Mesenchymal stem cell (in vitro differentiated cells and primary cell): Measurements from ENCODE around the gene IBTK.

Experiments
- DNase-seq: peaks from one replicate; pipeline ENCODE4 v3.0.0-alpha.2; 2013
- H2AFZ ChIP-seq: one replicate; pipeline ENCODE4 v1.6.1; 2013; ENCODE audit warnings: low read depth, mild to moderate bottlenecking, control low read depth, inconsistent platforms, low read length, moderate library complexity
- H2AK5ac ChIP-seq: 2 replicates; pipeline ENCODE4 v1.6.1; 2013; ENCODE audit warnings: low read length, moderate library complexity, mild to moderate bottlenecking, inconsistent platforms; ENCODE audit not compliant: severe bottlenecking
- H2BK120ac ChIP-seq: one replicate; pipeline ENCODE4 v1.6.1; 2013; ENCODE audit warnings: low read depth, mild to moderate bottlenecking, inconsistent platforms, low read length, moderate library complexity
- H2BK12ac ChIP-seq, 2 experiments: one replicate each; pipeline ENCODE4 v1.6.1; 2013; ENCODE audit warnings: inconsistent platforms in 2 of 2, low read length in 2 of 2, mild to moderate bottlenecking in 2 of 2, moderate library complexity in 2 of 2, control low read depth in 1 of 2
- H2BK15ac ChIP-seq: one replicate; pipeline ENCODE4 v1.6.1; 2013; ENCODE audit warnings: mild to moderate bottlenecking, low read depth, inconsistent platforms; ENCODE audit not compliant: poor library complexity, severe bottlenecking
- H2BK5ac ChIP-seq: 2 replicates; pipeline ENCODE4 v1.6.1; 2013; ENCODE audit warnings: low read depth, mild to moderate bottlenecking, low read length, control low read depth, inconsistent platforms; ENCODE audit not compliant: poor library complexity, severe bottlenecking
- H3K14ac ChIP-seq, 2 experiments: one replicate each; pipeline ENCODE4 v1.6.1; 2013; ENCODE audit warnings: inconsistent platforms in 2 of 2, low read length in 2 of 2, control low read depth in 1 of 2, mild to moderate bottlenecking in 1 of 2, moderate library complexity in 1 of 2
- H3K18ac ChIP-seq, 2 experiments: one replicate each; pipeline ENCODE4 v1.6.1; 2013; ENCODE audit warnings: inconsistent platforms in 2 of 2, low read length in 2 of 2, control low read depth in 1 of 2, low read depth in 1 of 2, mild to moderate bottlenecking in 1 of 2
- H3K23ac ChIP-seq, 2 experiments: one replicate each; pipeline ENCODE4 v1.6.1; 2013; ENCODE audit warnings: inconsistent platforms in 2 of 2, low read length in 2 of 2, mild to moderate bottlenecking in 2 of 2, moderate library complexity in 2 of 2, control low read depth in 1 of 2
- H3K27ac ChIP-seq: 2 replicates; pipeline ENCODE4 v1.5.1; 2013; ENCODE audit warnings: mild to moderate bottlenecking, moderate library complexity, low read length, control low read depth, inconsistent platforms; ENCODE audit not compliant: poor library complexity, severe bottlenecking
- H3K27me3 ChIP-seq, 2 experiments: 2 replicates each; pipeline versions ENCODE4 v1.6.1 to v1.7.0; 2013; ENCODE audit warnings: low read length in 2 of 2, mild to moderate bottlenecking in 2 of 2, moderate library complexity in 2 of 2, control low read depth in 1 of 2, inconsistent platforms in 1 of 2; ENCODE audit not compliant: control insufficient read depth in 1 of 2, insufficient read depth in 1 of 2
- H3K36me3 ChIP-seq, 2 experiments: 2 replicates each; pipeline versions ENCODE4 v1.6.1 to v1.7.0; 2013; ENCODE audit warnings: low read length in 2 of 2, control low read depth in 1 of 2, inconsistent platforms in 1 of 2, low read depth in 1 of 2, mild to moderate bottlenecking in 1 of 2; ENCODE audit not compliant: insufficient read depth in 2 of 2, control insufficient read depth in 1 of 2
- H3K4ac ChIP-seq, 2 experiments: one replicate each; pipeline ENCODE4 v1.6.1; 2013; ENCODE audit warnings: inconsistent platforms in 2 of 2, low read length in 2 of 2, mild to moderate bottlenecking in 2 of 2, moderate library complexity in 2 of 2, control low read depth in 1 of 2, low read depth in 1 of 2
- H3K4me1 ChIP-seq: 2 replicates; pipeline ENCODE4 v1.6.1; 2013; ENCODE audit warnings: low read depth, low read length, control low read depth; ENCODE audit not compliant: control insufficient read depth, insufficient read depth
- H3K4me2 ChIP-seq: 2 replicates; pipeline ENCODE4 v1.6.1; 2013; ENCODE audit warnings: low read length, mild to moderate bottlenecking, inconsistent platforms; ENCODE audit not compliant: poor library complexity, severe bottlenecking
- H3K4me3 ChIP-seq, 2 experiments: 2 replicates each; pipeline versions ENCODE4 v1.5.1 to v1.7.0; 2013; ENCODE audit warnings: low read length in 2 of 2, mild to moderate bottlenecking in 2 of 2, control low read depth in 1 of 2, low read depth in 1 of 2; ENCODE audit not compliant: insufficient read depth in 1 of 2
- H3K79me1 ChIP-seq: replicated peaks from 2 replicates; pipeline ENCODE4 v1.6.1; 2013; ENCODE audit warnings: mild to moderate bottlenecking, control low read depth, low read length, inconsistent platforms; ENCODE audit not compliant: poor library complexity, severe bottlenecking
- H3K9ac ChIP-seq: 2 replicates; pipeline ENCODE4 v1.7.0; 2013; ENCODE audit warnings: mild to moderate bottlenecking, low read length, moderate library complexity
- H3K9me3 ChIP-seq: 2 replicates; pipeline ENCODE4 v1.7.0; 2013; ENCODE audit warnings: mild to moderate bottlenecking, low read length; ENCODE audit not compliant: control insufficient read depth
- H4K8ac ChIP-seq: one replicate; pipeline ENCODE4 v1.6.1; 2013; ENCODE audit warnings: inconsistent platforms, mild to moderate bottlenecking, low read length, moderate library complexity
- H4K91ac ChIP-seq: one replicate; pipeline ENCODE4 v1.6.1; 2013; ENCODE audit warnings: mild to moderate bottlenecking, low read length, inconsistent platforms
- WGBS: methylation state at CpG from one replicate; pipeline ENCODE4 v1.1.7; 2013; ENCODE audit warnings: mixed read lengths; 5-methylcytosine and 5-hydroxymethylcytosine counted together

The IBTK gene

GRCh38 chr6:82176616-82177015 lies 70.9 kb downstream of the IBTK start:
- no CpG with 5 or more reads among the region's 1 CpG for WGBS
- DNase-seq, result no peak
- no peak overlapping the region for H3K4ac ChIP-seq
- H2AK5ac ChIP-seq, result no peak overlapping the region
- peaks cover 2% of the 10 kb centered on the region for H3K79me1 ChIP-seq
- H3K4me3 ChIP-seq, result no peak overlapping the region
- H3K9ac ChIP-seq, result peak overlapping the region; percentile 54
- H3K14ac ChIP-seq, result no peak overlapping the region
- H3K27me3 ChIP-seq, result no peaks in the 10 kb centered on the region
- H3K27ac ChIP-seq, result no peak overlapping the region
- H2BK120ac ChIP-seq, result no peak overlapping the region
- no peaks in the 10 kb centered on the region for H3K4me1 ChIP-seq
- H2BK12ac ChIP-seq, result no peak overlapping the region
- no peak overlapping the region for H3K4me2 ChIP-seq
- no peak overlapping the region for H4K91ac ChIP-seq
- peaks cover 10 to 73% of the 10 kb centered on the region in 2 experiments for H3K36me3 ChIP-seq
- H3K9me3 ChIP-seq, result no peaks in the 10 kb centered on the region
- H3K18ac ChIP-seq, result no peak overlapping the region
- no peak overlapping the region for H2BK5ac ChIP-seq
- no peak overlapping the region for H2AFZ ChIP-seq
- no peak overlapping the region for H3K23ac ChIP-seq
- H2BK15ac ChIP-seq, result no peak overlapping the region
- no peak overlapping the region for H4K8ac ChIP-seq

- no peak overlapping the region for H3K27ac ChIP-seq
- no peak overlapping the region for H2AFZ ChIP-seq
- 96% methylated on average over 5 of the region's 5 CpGs for WGBS
- no peak overlapping the region for H3K18ac ChIP-seq
- H3K79me1 ChIP-seq, result peaks cover 4% of the 10 kb centered on the region
- no peak overlapping the region for H3K14ac ChIP-seq
- no peak overlapping the region for H4K91ac ChIP-seq
- no peak overlapping the region for H3K9ac ChIP-seq
- H3K4me1 ChIP-seq, result no peaks in the 10 kb centered on the region
- no peak overlapping the region for H3K4ac ChIP-seq
- no peak overlapping the region for H3K4me3 ChIP-seq
- no peaks in the 10 kb centered on the region for H3K9me3 ChIP-seq
- H2BK15ac ChIP-seq, result no peak overlapping the region
- no peak overlapping the region for H2BK120ac ChIP-seq
- H4K8ac ChIP-seq, result no peak overlapping the region
- H3K27me3 ChIP-seq, result no peaks in the 10 kb centered on the region
- no peak overlapping the region for H2AK5ac ChIP-seq
- no peak overlapping the region for H3K4me2 ChIP-seq
- H3K23ac ChIP-seq, result no peak overlapping the region
- H3K36me3 ChIP-seq, result peaks cover 9 to 80% of the 10 kb centered on the region in 2 experiments
- no peak for DNase-seq
- no peak overlapping the region for H2BK12ac ChIP-seq
- H2BK5ac ChIP-seq, result no peak overlapping the region
Measured at GRCh38 chr6:82172594-82172993, 75.0 kb downstream of the IBTK start.

- Histone ChIP-seq H3K27me3 (no peaks in the 10 kb centered on the region), H3K23ac (no peak overlapping the region), H3K9me3 (no peaks in the 10 kb centered on the region), H3K4ac (no peak overlapping the region), H3K18ac (no peak overlapping the region), H4K91ac (no peak overlapping the region), H3K79me1 (peaks cover 6% of the 10 kb centered on the region), H3K9ac (no peak overlapping the region), H3K4me3 (no peak overlapping the region), H2BK5ac (no peak overlapping the region), H4K8ac (no peak overlapping the region), H3K4me1 (no peaks in the 10 kb centered on the region), H3K27ac (no peak overlapping the region), H2BK12ac (no peak overlapping the region), H3K4me2 (no peak overlapping the region), H2BK15ac (no peak overlapping the region), H2AK5ac (no peak overlapping the region), H3K36me3 (peaks cover 10 to 90% of the 10 kb centered on the region in 2 experiments), H2AFZ (no peak overlapping the region), H2BK120ac (no peak overlapping the region), H3K14ac (no peak overlapping the region)
- no peak for DNase-seq
- WGBS, result 94% methylated on average over 2 of the region's 2 CpGs
Measured at GRCh38 chr6:82169138-82169876, 78.2 kb downstream of the IBTK start.

GRCh38 chr6:82166493-82166892 lies 81.1 kb downstream of the IBTK start:
- DNase-seq, result no peak
- Histone ChIP-seq H3K36me3 (peaks cover 7 to 68% of the 10 kb centered on the region in 2 experiments), H2BK15ac (no peak overlapping the region), H2BK12ac (no peak overlapping the region), H3K27me3 (no peaks in the 10 kb centered on the region), H2AFZ (no peak overlapping the region), H2BK120ac (no peak overlapping the region), H3K79me1 (peaks cover 3% of the 10 kb centered on the region), H3K4me1 (no peaks in the 10 kb centered on the region), H3K9ac (no peak overlapping the region), H3K18ac (no peak overlapping the region), H4K8ac (no peak overlapping the region), H4K91ac (no peak overlapping the region), H3K23ac (no peak overlapping the region), H2AK5ac (no peak overlapping the region), H3K4me3 (no peak overlapping the region), H3K27ac (no peak overlapping the region), H3K14ac (no peak overlapping the region), H2BK5ac (no peak overlapping the region), H3K4me2 (no peak overlapping the region), H3K4ac (no peak overlapping the region), H3K9me3 (no peaks in the 10 kb centered on the region)
- WGBS, result 94% methylated on average over 4 of the region's 5 CpGs
